GM21526 (cell line): ENCODE results near the gene SERPINB7.

Experiments used
- ATAC-seq: cut with Tn5 transposase; IDR thresholded peaks from one replicate; pipeline ENCODE4 v1.9.1; 2021; ENCODE audit warnings: moderate library complexity; ENCODE audit not compliant: unreplicated experiment, low FRiP score

The SERPINB7 gene

GRCh38 chr18:63836456-63836855 lies 61.2 kb downstream of the SERPINB7 start:
- ATAC-seq, result no peak

GRCh38 chr18:63837590-63837989 lies 62.4 kb downstream of the SERPINB7 start:
- ATAC-seq, result no peak

GRCh38 chr18:63843008-63843407 lies 67.8 kb downstream of the SERPINB7 start:
- ATAC-seq, result no peak

GRCh38 chr18:63844254-63844653 lies 69.0 kb downstream of the SERPINB7 start:
- ATAC-seq, result peak; percentile 60

GRCh38 chr18:63848159-63848558 lies 72.9 kb downstream of the SERPINB7 start:
- peak; percentile 44 for ATAC-seq

GRCh38 chr18:63850020-63850419 lies 74.8 kb downstream of the SERPINB7 start:
- ATAC-seq, result peak; percentile 73

GRCh38 chr18:63850636-63851035 lies 75.4 kb downstream of the SERPINB7 start:
- no peak for ATAC-seq
